Activated CD8-positive, alpha-beta memory T cell treated with anti-CD3 and anti-CD28 coated beads, Interleukin-2, amount 50 U/mL, for 4 hours (primary cell): ENCODE results near the gene CFLAR.
A peak's percentile ranks its signal among the peaks of the same experiment; 100 is the strongest.
"Not testable (repeated sequence)": the region's sequence is repeated elsewhere in the genome, so short reads cannot be mapped to it uniquely, and the experiment has no call there.

ENCODE experiments used
- DNase-seq: peaks from one replicate; pipeline ENCODE4 v3.0.0-alpha.2; 2020

Gene CFLAR

GRCh38 chr2:201149064-201149820, 33.3 kb downstream of the CFLAR start:
- DNase-seq = no peak

GRCh38 chr2:201149821-201150165, 33.8 kb downstream of the CFLAR start:
- not testable (repeated sequence) for DNase-seq

- no peak for DNase-seq
These were observed 34.6 kb downstream of the CFLAR start for GRCh38 chr2:201150454-201151020.

GRCh38 chr2:201151127-201151981, 35.4 kb downstream of the CFLAR start:
- DNase-seq = no peak

GRCh38 chr2:201152517-201152916, 36.6 kb downstream of the CFLAR start:
- no peak for DNase-seq

- no peak for DNase-seq
These were observed 37.2 kb downstream of the CFLAR start for GRCh38 chr2:201152999-201153815.

GRCh38 chr2:201154615-201155399, 38.8 kb downstream of the CFLAR start:
- no peak for DNase-seq

GRCh38 chr2:201156036-201156435, 40.1 kb downstream of the CFLAR start:
- no peak for DNase-seq

GRCh38 chr2:201156640-201157039, 40.7 kb downstream of the CFLAR start:
- DNase-seq = no peak

- DNase-seq = no peak
These were observed 41.7 kb downstream of the CFLAR start for GRCh38 chr2:201157694-201158093.

- DNase-seq = peak; percentile 55
These were observed 42.4 kb downstream of the CFLAR start for GRCh38 chr2:201158111-201158929.

- no peak for DNase-seq
These were observed 48.2 kb downstream of the CFLAR start for GRCh38 chr2:201164166-201164565.

- DNase-seq = no peak
These were observed 51.6 kb downstream of the CFLAR start for GRCh38 chr2:201167546-201167945.

GRCh38 chr2:201168496-201168895, 52.5 kb downstream of the CFLAR start:
- not testable (repeated sequence) for DNase-seq

- no peak for DNase-seq
These were observed 55.4 kb downstream of the CFLAR start for GRCh38 chr2:201171259-201171814.

- no peak for DNase-seq
These were observed 56.3 kb downstream of the CFLAR start for GRCh38 chr2:201172279-201172678.

- no peak for DNase-seq
These were observed 58.7 kb downstream of the CFLAR start for GRCh38 chr2:201174687-201175086.

GRCh38 chr2:201176081-201176481, 60.1 kb downstream of the CFLAR start:
- no peak for DNase-seq

- no peak for DNase-seq
These were observed 64.0 kb downstream of the CFLAR start for GRCh38 chr2:201180010-201180409.

GRCh38 chr2:201182650-201183364, 66.8 kb downstream of the CFLAR start, which contains the start of gene CASP10:
Gene CASP10, plus strand, starts transcription at chr2:201183141. Its CDS starts 2,637 bp downstream, at chr2:201185778.
- DNase-seq = no peak
